Tibial nerve (tissue), 4 donors: Measurements from ENCODE around the gene INPP5E.

Source experiments
- EP300 ChIP-seq, 2 donors: sonication (generic); formaldehyde crosslinking; IDR thresholded peaks; one replicate each; pipeline ENCODE4 v1.6.1; 2017; ENCODE audit warnings: antibody characterized with exemption in 2 of 2, mild to moderate bottlenecking in 1 of 2
- POLR2A ChIP-seq, 2 donors: fragments of 450-650 bp; IDR thresholded peaks; one replicate each; pipeline ENCODE4 v1.6.1; 2017; ENCODE audit warnings: antibody characterized with exemption in 2 of 2, mild to moderate bottlenecking in 2 of 2, moderate library complexity in 2 of 2
- TF ChIP-seq, protein P1 (sequence below), 5 experiments: fragments of 200-600 bp in 3 of 5; fragments of 450-650 bp in 2 of 5; sonication (generic) in 3 of 5; IDR thresholded peaks; one replicate each; pipeline ENCODE4 v1.5.1; 2016 to 2019; ENCODE audit warnings: antibody characterized with exemption in 5 of 5, mild to moderate bottlenecking in 3 of 5, moderate library complexity in 2 of 5

DNA sequence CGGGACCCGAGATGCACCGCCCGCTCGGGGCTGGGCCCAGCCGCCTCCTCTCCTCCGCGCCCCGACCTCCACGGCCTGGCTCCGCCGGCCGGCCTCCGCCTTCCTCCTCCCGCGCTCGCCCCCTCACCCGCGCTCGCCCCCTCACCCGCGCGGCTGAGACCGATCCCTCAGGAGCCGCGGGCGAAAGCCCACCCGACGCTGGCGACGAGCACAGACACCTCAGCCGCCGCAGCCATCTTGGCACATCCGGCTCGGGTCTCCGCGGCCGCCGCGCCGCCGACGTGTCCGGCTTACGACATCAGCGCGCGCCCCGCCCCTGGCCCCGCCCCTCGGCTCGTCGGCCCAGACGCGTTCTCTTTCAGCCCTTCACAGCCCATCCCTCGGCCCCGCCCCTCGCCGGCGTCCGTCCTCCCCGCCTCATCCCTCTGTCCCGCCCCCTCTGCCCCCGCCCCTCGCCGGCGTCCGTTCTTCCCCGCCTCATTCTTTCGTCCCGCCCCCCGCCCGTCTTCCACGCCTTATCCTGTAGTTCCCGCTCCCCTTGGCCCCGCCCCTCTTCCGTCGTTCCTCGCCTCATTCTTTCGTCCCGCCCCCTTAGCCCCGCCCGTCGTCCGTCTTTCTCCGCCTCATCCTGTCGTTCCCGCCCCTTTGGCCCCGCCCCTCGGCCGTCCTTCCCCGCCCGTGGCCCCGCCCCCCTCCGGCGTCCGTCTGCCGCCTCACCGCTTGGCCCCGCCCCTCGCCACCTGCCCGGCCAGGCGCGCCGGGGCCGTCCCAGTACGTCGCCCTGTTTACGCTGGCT, 43.3 kb upstream of the INPP5E start, which contains the start of gene SEC16A:
- peak in 1 of 2 donors; percentile 94 for TF ChIP-seq EP300 (IDR thresholded peaks at IDR 0.05)
- TF ChIP-seq, protein P1, sequence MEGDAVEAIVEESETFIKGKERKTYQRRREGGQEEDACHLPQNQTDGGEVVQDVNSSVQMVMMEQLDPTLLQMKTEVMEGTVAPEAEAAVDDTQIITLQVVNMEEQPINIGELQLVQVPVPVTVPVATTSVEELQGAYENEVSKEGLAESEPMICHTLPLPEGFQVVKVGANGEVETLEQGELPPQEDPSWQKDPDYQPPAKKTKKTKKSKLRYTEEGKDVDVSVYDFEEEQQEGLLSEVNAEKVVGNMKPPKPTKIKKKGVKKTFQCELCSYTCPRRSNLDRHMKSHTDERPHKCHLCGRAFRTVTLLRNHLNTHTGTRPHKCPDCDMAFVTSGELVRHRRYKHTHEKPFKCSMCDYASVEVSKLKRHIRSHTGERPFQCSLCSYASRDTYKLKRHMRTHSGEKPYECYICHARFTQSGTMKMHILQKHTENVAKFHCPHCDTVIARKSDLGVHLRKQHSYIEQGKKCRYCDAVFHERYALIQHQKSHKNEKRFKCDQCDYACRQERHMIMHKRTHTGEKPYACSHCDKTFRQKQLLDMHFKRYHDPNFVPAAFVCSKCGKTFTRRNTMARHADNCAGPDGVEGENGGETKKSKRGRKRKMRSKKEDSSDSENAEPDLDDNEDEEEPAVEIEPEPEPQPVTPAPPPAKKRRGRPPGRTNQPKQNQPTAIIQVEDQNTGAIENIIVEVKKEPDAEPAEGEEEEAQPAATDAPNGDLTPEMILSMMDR (IDR thresholded peaks at IDR 0.05), result peak in 1 of 5 experiments; percentile 27
- TF ChIP-seq POLR2A (IDR thresholded peaks at IDR 0.05), result peak; percentile 49 to 91
